Measurements from ENCODE around the gene HMOX1.

DNA sequence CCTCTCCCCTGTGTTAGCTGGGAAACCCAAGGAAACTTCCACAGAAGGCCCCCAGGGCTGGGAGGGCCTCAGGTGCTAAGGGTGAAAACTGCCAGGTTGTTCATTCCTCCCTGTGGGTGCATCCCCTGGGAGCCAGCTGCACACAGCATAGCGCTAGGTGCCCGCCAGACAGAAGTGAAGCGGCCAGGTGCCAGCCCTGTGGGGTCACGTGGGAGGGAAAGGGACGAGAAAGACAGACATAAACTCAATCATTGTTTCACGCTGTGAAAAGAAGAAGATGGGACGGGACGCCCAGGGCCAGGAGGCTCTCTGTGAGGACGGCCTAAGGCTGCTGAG is 31.6 kb upstream of the HMOX1 start:
- TF ChIP-seq POLR2A (IDR thresholded peaks at IDR 0.05): no peak
- no peak for TF ChIP-seq EP300 (IDR thresholded peaks at IDR 0.05)
- TF ChIP-seq, protein P1, sequence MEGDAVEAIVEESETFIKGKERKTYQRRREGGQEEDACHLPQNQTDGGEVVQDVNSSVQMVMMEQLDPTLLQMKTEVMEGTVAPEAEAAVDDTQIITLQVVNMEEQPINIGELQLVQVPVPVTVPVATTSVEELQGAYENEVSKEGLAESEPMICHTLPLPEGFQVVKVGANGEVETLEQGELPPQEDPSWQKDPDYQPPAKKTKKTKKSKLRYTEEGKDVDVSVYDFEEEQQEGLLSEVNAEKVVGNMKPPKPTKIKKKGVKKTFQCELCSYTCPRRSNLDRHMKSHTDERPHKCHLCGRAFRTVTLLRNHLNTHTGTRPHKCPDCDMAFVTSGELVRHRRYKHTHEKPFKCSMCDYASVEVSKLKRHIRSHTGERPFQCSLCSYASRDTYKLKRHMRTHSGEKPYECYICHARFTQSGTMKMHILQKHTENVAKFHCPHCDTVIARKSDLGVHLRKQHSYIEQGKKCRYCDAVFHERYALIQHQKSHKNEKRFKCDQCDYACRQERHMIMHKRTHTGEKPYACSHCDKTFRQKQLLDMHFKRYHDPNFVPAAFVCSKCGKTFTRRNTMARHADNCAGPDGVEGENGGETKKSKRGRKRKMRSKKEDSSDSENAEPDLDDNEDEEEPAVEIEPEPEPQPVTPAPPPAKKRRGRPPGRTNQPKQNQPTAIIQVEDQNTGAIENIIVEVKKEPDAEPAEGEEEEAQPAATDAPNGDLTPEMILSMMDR (IDR thresholded peaks at IDR 0.05): no peak
- no peak for TF ChIP-seq POLR2AphosphoS5 (IDR thresholded peaks at IDR 0.05)

Data from suprapubic skin (tissue), 4 donors.